NK-92 (cell line): ENCODE measurements around the gene ZNF516.

Source experiments
- DNase-seq: peaks from one replicate; lab custom pipeline; 2025; ENCODE audit not compliant: unreplicated experiment; lab: John Stamatoyannopoulos, UW

The ZNF516 gene

DNA sequence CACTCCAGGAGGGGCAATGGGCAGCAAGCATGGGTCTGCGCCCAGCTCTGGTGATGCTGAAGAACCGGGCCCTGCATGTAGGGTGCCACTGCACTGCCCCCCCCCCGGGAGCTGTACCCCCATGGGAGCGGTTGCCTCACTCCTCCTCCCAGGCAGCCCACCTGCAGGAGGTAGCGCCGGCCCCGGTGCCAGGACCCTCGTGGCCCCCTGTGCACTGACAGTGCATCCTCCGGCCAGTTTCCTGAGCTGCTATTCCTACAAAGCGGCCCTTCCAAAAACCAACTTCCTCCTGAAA lies 109.4 kb downstream of the ZNF516 start:
- DNase-seq, result no peak

- DNase-seq, result no peak
These were observed 110.0 kb downstream of the ZNF516 start for GRCh38 chr18:76384861-76385680.

DNA sequence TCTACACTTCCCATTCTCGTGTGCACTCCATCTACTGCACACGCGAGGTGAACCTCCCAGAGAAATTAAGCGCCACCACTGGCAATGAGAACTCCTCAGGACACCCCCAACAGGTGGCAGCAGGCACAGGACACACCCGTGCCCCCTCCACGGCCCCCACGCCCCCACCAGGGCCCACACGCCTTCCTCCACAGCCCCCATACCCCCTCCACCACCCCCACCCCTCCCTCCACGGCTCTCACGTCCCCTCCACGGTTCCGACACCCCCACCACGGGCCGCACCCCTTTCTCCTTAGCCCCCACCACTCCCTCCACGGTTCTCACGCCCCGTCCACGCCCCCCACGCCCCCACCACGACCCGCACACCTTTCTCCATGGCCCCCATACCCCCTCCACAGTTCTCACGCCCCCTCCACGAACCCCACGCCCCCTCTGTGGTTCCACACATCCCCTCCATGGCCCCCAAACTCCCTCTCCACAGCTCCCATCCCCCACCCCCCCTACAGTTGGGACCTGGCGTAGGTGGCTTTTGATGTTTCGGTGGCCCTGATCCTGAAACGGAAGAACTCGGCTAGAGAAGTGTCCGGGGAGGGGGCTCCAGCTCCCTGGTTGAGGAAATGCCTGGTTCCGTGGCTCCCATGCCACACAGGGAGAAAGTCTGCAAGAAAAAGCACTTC lies 110.8 kb downstream of the ZNF516 start:
- DNase-seq, result no peak

GRCh38 chr18:76383636-76384035 lies 111.4 kb downstream of the ZNF516 start:
- DNase-seq, result no peak

- DNase-seq, result no peak
These were observed 112.8 kb downstream of the ZNF516 start for GRCh38 chr18:76382275-76382674.

- no peak for DNase-seq
These were observed 114.1 kb downstream of the ZNF516 start for GRCh38 chr18:76380791-76381405.

GRCh38 chr18:76380127-76380729 lies 114.8 kb downstream of the ZNF516 start:
- DNase-seq, result no peak

- DNase-seq, result no peak
These were observed 115.6 kb downstream of the ZNF516 start for GRCh38 chr18:76379226-76380126.

DNA sequence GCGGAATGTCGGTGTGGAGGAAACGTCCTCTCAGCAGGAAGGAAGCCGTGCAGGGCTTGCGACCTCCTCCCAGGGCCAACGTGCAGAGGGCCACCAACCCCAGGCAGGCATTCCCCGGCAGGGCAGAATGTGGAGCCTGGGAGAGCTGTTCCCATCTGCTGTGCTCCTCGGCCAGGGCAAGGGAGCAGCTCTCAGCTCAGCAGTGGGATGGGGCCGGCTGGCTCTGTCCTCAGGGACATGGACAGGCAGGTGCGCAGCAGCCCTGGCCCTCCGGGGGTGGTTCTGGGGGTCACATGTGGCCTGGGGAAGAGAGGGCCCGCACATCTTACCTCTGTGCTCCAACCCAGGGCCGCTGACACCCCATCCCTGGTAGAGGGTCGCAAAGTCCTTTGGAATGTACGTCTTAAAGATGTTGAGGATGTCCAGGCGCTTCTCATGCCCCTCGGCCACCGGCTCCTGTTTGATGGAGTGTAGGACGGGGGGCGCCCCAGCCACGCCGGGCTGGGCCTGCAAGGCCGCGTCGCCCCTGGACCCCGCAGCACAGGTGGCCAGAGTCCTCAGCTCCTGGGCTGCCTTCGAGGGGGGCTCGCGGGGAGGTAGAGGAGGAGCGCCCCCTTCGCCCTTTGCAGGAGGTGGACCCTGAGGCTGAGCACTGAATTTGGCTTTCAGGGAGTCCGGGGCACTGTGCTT lies 116.4 kb downstream of the ZNF516 start:
- DNase-seq, result no peak

- no peak for DNase-seq
These were observed 117.7 kb downstream of the ZNF516 start for GRCh38 chr18:76377359-76377756.

GRCh38 chr18:76376668-76377358 lies 118.2 kb downstream of the ZNF516 start:
- DNase-seq, result no peak

DNA sequence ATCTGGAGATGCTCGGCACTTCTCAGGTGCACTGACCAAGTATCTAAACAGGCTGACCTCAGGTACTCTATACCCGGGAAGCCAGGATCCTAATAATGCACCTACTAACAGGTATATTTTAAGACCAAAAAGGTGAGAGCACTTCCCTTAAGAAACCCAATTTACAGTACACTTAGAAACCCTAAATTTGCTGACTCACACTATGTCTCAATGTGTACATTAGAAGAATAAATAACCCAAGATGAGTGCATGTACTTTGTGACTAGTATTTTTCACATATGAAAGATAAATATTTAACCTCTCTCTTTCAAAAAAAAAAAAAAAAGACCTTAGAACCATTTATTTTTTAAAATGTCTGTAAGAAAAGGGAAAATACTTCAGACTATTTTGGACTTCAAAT lies 118.8 kb downstream of the ZNF516 start:
- DNase-seq, result no peak

GRCh38 chr18:76374330-76375281 lies 120.4 kb downstream of the ZNF516 start:
- no peak for DNase-seq

DNA sequence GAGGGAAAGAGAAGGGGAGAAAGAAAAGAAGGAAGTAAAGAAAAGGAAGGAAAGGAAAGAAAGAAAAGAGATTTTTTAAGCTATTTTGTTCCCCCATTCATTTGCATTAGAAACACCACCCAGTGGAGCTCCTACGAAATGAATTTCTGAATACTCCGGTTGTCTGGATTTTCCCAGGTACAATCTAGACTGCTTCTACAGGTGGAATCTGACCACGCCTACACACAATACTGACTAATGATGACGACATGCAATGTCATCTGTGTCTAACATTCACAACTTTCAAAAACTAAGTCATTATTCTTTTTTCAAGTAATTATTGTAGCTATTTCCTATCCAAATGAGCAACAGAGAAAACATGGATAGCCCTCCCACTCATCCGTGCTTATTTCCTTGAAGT lies 121.7 kb downstream of the ZNF516 start:
- DNase-seq, result no peak

DNA sequence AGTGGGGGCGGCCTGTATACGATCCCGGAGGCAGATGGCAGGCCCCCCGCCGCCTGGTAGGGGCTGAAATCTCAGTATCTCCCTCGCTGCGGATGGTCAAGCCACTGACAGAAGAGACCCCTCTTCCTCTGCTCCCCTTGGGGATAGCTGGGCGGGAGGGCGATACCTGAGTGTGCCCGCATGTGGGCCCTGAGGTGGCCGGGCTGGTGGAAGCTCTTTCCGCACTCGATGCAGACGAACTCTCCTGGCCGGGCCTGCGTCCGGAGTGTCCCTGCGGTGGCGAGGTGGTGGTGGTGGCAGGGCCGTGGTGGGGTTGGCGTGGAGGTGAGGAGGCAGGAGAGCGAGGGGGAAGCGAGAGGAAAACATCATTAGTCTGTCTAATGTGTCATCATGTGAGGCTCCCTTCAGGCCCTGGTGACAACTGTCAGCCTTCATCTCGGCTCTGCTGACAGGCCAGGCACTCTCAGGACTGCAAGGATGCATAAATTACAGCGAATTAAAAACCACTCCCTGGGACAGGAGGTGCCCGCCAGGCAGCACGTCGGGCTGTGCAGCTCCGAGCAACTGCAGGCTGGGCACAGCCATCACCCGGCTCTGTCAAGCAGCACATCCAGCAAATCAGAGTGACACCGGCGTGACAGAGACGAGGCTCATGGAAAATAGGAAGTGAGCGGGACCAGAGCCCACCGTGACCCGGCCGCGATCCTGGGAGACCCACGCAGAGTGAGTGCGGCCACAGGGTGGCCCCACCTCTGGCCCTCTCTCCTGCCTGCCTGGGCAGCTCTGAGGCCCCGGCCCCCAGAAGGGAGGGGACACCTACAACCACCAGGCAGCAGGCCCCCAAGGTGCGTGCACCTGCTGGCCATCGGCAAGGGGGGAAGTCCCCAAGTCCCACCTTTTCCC lies 123.5 kb downstream of the ZNF516 start:
- DNase-seq, result no peak

- DNase-seq, result no peak
These were observed 124.4 kb downstream of the ZNF516 start for GRCh38 chr18:76370686-76371085.

DNA sequence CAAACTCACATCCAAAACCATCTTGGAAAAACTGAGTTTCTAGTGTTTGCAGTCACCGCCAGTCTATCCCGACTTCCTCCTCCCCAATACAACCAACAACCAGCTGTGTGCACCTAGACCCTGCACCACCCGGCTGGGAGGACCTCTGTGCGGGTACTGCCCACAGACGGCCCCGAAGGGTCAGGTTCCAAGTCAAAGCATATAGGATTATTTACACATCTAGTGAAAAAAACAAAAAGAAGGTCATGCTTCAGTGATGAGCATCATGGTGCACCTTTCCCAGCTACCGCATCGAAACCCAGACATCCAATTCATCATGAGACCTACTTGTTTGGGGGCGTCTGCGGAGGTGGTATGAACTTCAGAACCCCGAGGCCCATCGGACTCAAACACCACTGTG lies 124.8 kb downstream of the ZNF516 start:
- DNase-seq, result no peak

- DNase-seq, result no peak
These were observed 125.3 kb downstream of the ZNF516 start for GRCh38 chr18:76369791-76370190.
